GM15510 (cell line): ENCODE measurements around the gene UNC5C.

Experiments used
- POLR2A ChIP-seq: IDR thresholded peaks from 3 replicates; pipeline ENCODE4 v1.6.1; 2011; ENCODE audit warnings: borderline replicate concordance; ENCODE audit not compliant: insufficient read length; ENCODE audit errors: extremely low read depth

Gene UNC5C

GRCh38 chr4:95548738-95549245 is at the start of gene UNC5C:
TSS of gene UNC5C (minus strand) at chr4:95548973.
- TF ChIP-seq POLR2A: no peak

GRCh38 chr4:95596676-95597075 is 47.9 kb upstream of the UNC5C start:
- TF ChIP-seq POLR2A: no peak

- TF ChIP-seq POLR2A: no peak
Measured at GRCh38 chr4:95594629-95595028, 45.9 kb upstream of the UNC5C start.

- TF ChIP-seq POLR2A: no peak
Measured at GRCh38 chr4:95594013-95594412, 45.2 kb upstream of the UNC5C start.

- no peak for TF ChIP-seq POLR2A
Measured at GRCh38 chr4:95591278-95591677, 42.5 kb upstream of the UNC5C start.

GRCh38 chr4:95590615-95591014 is 41.8 kb upstream of the UNC5C start:
- no peak for TF ChIP-seq POLR2A

GRCh38 chr4:95585016-95585695 is 36.4 kb upstream of the UNC5C start:
- TF ChIP-seq POLR2A: no peak

GRCh38 chr4:95580226-95580625 is 31.5 kb upstream of the UNC5C start:
- no peak for TF ChIP-seq POLR2A

GRCh38 chr4:95572304-95572991 is 23.7 kb upstream of the UNC5C start:
- no peak for TF ChIP-seq POLR2A

GRCh38 chr4:95571577-95571976 is 22.8 kb upstream of the UNC5C start:
- TF ChIP-seq POLR2A: no peak

GRCh38 chr4:95563638-95564337 is 15.0 kb upstream of the UNC5C start:
- no peak for TF ChIP-seq POLR2A

GRCh38 chr4:95560774-95561173 is 12.0 kb upstream of the UNC5C start:
- no peak for TF ChIP-seq POLR2A

- no peak for TF ChIP-seq POLR2A
Measured at GRCh38 chr4:95556207-95556859, 7.6 kb upstream of the UNC5C start.

- no peak for TF ChIP-seq POLR2A
Measured at GRCh38 chr4:95552942-95553550, 4.3 kb upstream of the UNC5C start.
